ENCODE measurements around the gene FDX1. TPM values are rescaled to one million over a fixed set of nuclear protein-coding genes. Genes with fewer than 3 reads are reported as not detected.

The FDX1 gene
- total RNA-seq, 1 experiment from 2014 or later: 9.9 TPM

DNA sequence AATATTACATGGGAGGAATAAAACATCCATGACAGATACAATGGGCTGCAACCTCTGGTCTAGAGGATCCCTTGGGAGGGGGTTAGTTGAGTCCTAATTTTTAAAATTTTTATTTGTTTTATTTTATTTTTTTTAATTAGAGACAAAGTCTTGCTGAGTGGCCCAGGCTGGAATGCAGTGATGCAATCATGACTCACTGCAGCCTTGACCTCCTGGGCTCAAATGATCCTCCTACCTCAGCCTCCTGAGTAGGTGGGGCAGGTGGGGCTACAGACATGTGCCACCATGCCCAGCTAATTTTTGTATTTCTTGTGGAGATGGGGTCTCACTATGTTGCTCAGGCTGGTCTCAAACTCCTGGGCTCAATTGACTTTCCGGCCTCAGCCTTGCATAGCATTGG, 43.1 kb downstream of the FDX1 start:
- Mint-ChIP-seq H3K27ac (no peak overlapping the region), H3K4me1 (peaks cover 21% of the 10 kb centered on the region), H3K9me3 (peaks cover 4% of the 10 kb centered on the region), H3K27me3 (ENCODE audit: low read depth) (no peaks in the 10 kb centered on the region), H3K4me3 (no peak overlapping the region), H3K36me3 (peaks cover 3% of the 10 kb centered on the region; the same call in 1 of the 2 replicates)
- no peak for DNase-seq (ENCODE audit: low spot score)
- TF ChIP-seq ZNF121 (CRISPR knock-in tag; IDR thresholded peaks at IDR 0.05) (0 out of 2 replicates have a peak, but pooled peaks have one; percentile 4), TP53 (CRISPR knock-in tag; IDR thresholded peaks at IDR 0.05) (no peak)
- ChIA-PET CTCF (interaction anchor here (1.2 kb wide), 1 partner anchor 62 kb away, joined by 4 read pairs; no protein-coding TSS in a partner anchor), POLR2A (no interaction called here)
- ATAC-seq: no peak

GRCh38 chr11:110473706-110474105, 44.0 kb downstream of the FDX1 start:
- Mint-ChIP-seq H3K36me3 (peaks cover 3% of the 10 kb centered on the region; the same call in 1 of the 2 replicates), H3K4me3 (no peak overlapping the region), H3K27me3 (ENCODE audit: low read depth) (no peaks in the 10 kb centered on the region), H3K9me3 (peaks cover 4% of the 10 kb centered on the region), H3K4me1 (peaks cover 22% of the 10 kb centered on the region), H3K27ac (no peak overlapping the region)
- POLR2A ChIA-PET: interaction anchor here (0.7 kb wide), 1 partner anchor 695 kb away, joined by 3 read pairs; no protein-coding TSS in a partner anchor
- CTCF ChIA-PET: interaction anchor here (0.6 to 1.6 kb wide), 4 partner anchors 10 to 704 kb away, joined by 3 to 7 read pairs (median 4); no protein-coding TSS in a partner anchor
- peak; percentile 40 for ATAC-seq
- DNase-seq (ENCODE audit: low spot score): no peak
- TF ChIP-seq, protein P1, sequence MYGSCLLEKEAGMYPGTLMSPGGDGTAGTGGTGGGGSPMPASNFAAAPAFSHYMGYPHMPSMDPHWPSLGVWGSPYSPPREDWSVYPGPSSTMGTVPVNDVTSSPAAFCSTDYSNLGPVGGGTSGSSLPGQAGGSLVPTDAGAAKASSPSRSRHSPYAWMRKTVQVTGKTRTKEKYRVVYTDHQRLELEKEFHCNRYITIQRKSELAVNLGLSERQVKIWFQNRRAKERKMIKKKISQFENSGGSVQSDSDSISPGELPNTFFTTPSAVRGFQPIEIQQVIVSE (CRISPR knock-in tag; IDR thresholded peaks at IDR 0.05; ENCODE audit: borderline replicate concordance): no peak
- TF ChIP-seq JUN (CRISPR knock-in tag; IDR thresholded peaks at IDR 0.05): no peak
- TF ChIP-seq, protein P2, sequence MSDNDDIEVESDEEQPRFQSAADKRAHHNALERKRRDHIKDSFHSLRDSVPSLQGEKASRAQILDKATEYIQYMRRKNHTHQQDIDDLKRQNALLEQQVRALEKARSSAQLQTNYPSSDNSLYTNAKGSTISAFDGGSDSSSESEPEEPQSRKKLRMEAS (CRISPR knock-in tag; IDR thresholded peaks at IDR 0.05): no peak
- no peak for TF ChIP-seq ETV6 (CRISPR knock-in tag; IDR thresholded peaks at IDR 0.05)
- no peak for TF ChIP-seq HMGXB4 (CRISPR knock-in tag; IDR thresholded peaks at IDR 0.05)
- TF ChIP-seq NFATC4 (CRISPR knock-in tag; IDR thresholded peaks at IDR 0.05): no peak
- TF ChIP-seq CREM (CRISPR knock-in tag; IDR thresholded peaks at IDR 0.05): no peak
- TF ChIP-seq FOXJ3 (CRISPR knock-in tag; IDR thresholded peaks at IDR 0.05; ENCODE audit: borderline replicate concordance): no peak
- TF ChIP-seq USF1 (CRISPR knock-in tag; IDR thresholded peaks at IDR 0.05): no peak
- no peak for TF ChIP-seq SMAD4 (CRISPR knock-in tag; IDR thresholded peaks at IDR 0.05)
- no peak for TF ChIP-seq EMX1 (CRISPR knock-in tag; IDR thresholded peaks at IDR 0.05)
- TF ChIP-seq, protein P3, sequence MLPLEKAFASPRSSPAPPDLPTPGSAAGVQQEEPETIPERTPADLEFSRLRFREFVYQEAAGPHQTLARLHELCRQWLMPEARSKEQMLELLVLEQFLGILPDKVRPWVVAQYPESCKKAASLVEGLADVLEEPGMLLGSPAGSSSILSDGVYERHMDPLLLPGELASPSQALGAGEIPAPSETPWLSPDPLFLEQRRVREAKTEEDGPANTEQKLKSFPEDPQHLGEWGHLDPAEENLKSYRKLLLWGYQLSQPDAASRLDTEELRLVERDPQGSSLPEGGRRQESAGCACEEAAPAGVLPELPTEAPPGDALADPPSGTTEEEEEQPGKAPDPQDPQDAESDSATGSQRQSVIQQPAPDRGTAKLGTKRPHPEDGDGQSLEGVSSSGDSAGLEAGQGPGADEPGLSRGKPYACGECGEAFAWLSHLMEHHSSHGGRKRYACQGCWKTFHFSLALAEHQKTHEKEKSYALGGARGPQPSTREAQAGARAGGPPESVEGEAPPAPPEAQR (CRISPR knock-in tag; IDR thresholded peaks at IDR 0.05): no peak
- TF ChIP-seq GTF2I (CRISPR knock-in tag; conservative IDR thresholded peaks at IDR 0.05): no peak
- no peak for TF ChIP-seq USF2 (CRISPR knock-in tag; IDR thresholded peaks at IDR 0.05)
- no peak for TF ChIP-seq AFF4 (CRISPR knock-in tag; IDR thresholded peaks at IDR 0.05; ENCODE audit: borderline replicate concordance)
- TF ChIP-seq, protein P4, sequence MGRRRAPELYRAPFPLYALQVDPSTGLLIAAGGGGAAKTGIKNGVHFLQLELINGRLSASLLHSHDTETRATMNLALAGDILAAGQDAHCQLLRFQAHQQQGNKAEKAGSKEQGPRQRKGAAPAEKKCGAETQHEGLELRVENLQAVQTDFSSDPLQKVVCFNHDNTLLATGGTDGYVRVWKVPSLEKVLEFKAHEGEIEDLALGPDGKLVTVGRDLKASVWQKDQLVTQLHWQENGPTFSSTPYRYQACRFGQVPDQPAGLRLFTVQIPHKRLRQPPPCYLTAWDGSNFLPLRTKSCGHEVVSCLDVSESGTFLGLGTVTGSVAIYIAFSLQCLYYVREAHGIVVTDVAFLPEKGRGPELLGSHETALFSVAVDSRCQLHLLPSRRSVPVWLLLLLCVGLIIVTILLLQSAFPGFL (CRISPR knock-in tag; IDR thresholded peaks at IDR 0.05; ENCODE audit: borderline replicate concordance): no peak
- TF ChIP-seq FOXP1 (CRISPR knock-in tag; IDR thresholded peaks at IDR 0.05; ENCODE audit: borderline replicate concordance): no peak
- TF ChIP-seq ZNF423 (CRISPR knock-in tag; IDR thresholded peaks at IDR 0.05): no peak
- no peak for TF ChIP-seq IRF2 (CRISPR knock-in tag; IDR thresholded peaks at IDR 0.05; ENCODE audit: borderline replicate concordance, low read depth)
- TF ChIP-seq ZBTB21 (CRISPR knock-in tag; IDR thresholded peaks at IDR 0.05; ENCODE audit: borderline replicate concordance): no peak

Data from WTC11 (cell line).